Measurements from ENCODE around the gene GJD3.

The GJD3 gene

DNA sequence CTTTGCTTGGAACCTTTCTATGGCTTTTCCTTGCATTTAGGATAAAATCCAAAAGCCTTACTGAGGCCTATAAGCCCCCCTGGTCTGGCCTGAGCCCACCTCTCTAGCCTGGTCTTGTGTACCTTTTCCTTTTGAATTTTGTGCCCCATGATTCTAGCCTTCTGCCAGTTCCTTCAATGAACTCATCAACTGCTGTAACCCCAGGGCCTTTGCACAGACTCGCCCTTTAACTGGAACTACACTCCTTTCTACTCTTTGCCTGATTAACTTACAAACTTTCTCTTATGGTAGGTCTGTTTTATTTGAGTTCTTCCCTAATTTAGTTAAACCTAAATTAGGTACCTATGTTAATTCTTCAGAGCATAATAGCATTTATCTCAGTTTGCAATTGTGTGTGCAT lies 24.2 kb downstream of the GJD3 start:
- DNase-seq (ENCODE audit: low read depth), result no peak

DNA sequence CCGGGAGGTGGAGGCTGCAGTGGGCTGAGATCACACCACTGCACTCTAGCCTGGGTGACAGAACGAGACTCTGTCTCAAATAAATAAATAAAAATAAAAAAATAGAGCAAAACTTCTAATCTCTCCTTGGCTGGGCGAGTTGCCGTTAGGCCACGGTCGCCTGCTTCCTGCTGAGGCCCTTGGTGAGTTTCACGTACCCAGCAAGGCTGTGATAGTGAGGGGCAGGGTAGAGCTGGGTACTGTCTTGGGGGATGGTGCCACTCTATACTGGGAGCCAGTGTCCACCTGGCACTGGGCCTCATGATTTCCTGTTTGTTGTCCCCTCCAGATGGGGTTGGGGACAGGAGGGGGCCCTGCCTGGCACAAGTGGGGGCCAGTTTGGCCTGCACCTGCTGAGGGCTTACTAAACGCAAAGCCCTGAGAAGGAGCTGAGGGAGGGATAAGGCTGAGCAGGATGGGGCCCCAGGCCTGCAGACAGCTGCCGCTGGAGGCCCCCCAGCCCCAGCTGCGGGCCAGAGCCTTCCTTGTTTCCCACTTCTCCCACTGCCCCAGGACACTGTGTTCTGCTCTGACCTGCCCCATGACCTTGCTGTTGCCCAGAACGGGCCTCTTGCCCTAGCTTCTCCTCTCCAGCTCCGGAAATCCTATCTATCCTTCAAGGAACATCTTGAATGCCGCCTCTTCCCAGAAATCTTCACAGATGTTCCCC lies 25.4 kb downstream of the GJD3 start:
- DNase-seq (ENCODE audit: low read depth), result no peak

DNA sequence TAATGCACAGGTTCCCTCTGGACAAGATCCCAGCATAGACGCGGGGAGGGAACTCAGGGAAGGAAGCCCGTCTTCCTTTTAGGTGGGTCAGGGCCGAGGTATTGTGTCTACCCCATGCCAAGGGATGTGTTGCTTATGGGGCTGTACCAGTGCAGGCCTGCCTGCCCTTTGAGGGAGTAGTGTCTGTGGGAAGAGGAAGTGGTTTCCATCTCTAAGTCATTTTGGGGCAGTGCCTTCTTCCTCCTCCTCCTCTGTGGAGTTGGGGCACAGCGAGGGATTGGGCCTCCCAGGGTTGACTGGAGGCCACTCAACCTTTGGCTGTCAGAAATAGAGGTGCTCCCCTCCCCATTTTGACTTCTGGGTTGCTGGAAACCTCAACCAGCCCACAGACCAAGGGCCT lies 26.5 kb downstream of the GJD3 start:
- DNase-seq (ENCODE audit: low read depth), result no peak

DNA sequence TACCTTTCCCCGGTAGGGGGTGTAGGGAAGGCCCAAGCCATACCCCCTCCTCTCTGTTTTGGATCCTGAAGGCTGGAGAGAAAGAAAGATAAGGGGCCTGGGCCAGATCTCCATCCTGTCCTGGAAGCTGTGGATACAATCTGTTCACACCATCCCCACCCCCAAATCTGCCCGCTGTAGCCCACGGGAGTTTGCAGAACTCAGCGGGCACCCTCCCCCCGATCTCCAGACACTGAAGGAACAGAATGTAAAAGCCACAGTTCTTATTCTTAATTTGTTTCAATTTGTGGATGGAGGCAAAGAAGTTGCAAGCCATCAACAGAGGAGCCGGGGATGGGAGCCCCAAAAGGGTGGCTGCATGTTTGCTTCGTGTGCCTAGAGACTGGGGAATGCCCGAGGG lies 27.2 kb downstream of the GJD3 start:
- no peak for DNase-seq (ENCODE audit: low read depth)

DNA sequence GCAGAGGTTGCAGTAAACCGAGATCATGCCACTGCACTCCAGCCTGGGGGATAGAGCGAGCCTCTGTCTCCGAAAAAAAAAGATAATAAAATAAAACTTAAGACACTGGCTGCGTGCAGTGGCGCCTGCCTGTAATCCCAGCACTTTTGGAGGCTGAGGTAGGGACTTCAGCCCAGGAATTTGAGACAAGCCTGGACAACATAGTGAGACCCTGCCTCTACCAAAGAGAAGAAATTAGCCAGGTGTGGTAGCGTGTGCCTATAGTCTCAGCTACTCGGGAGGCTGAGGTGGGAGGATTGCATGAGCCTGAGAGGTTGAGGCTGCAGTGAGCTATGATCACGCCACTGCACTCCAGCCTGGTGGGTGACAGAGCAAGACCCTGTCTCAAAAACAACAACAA lies 28.9 kb downstream of the GJD3 start:
- DNase-seq (ENCODE audit: low read depth), result no peak

DNA sequence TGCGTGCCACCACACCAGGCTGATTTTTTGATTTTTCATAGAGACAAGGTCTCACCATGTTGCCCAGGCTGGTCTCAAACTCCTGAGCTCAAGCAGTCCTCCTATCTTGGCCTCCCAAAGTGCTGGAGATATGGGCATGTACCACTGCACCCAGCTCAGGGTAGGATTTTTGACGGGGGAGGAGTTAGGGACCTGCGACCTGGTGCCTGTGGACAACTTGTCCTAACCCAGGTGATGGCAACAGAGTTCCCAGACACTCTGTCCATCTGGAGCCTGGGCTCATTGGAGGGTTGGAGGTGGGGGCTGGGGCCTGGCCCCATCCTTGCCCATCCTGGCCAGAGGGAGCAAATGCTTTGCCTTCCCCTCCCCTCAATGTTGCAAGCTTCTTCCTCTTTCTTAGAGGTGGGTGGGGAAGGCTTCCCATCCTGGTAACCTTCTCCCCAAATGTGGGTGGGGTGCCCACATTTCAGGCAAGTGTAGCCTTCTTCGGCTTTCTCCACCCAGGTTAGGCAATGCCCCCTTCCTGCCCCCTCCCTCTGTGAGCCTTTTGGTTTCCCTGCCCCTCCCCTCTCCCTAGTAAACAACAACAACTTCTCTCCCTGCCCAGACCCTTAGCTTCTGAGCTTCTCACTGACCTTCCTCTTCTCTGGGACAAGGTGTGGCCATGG lies 30.6 kb downstream of the GJD3 start:
- no peak for DNase-seq (ENCODE audit: low read depth)

DNA sequence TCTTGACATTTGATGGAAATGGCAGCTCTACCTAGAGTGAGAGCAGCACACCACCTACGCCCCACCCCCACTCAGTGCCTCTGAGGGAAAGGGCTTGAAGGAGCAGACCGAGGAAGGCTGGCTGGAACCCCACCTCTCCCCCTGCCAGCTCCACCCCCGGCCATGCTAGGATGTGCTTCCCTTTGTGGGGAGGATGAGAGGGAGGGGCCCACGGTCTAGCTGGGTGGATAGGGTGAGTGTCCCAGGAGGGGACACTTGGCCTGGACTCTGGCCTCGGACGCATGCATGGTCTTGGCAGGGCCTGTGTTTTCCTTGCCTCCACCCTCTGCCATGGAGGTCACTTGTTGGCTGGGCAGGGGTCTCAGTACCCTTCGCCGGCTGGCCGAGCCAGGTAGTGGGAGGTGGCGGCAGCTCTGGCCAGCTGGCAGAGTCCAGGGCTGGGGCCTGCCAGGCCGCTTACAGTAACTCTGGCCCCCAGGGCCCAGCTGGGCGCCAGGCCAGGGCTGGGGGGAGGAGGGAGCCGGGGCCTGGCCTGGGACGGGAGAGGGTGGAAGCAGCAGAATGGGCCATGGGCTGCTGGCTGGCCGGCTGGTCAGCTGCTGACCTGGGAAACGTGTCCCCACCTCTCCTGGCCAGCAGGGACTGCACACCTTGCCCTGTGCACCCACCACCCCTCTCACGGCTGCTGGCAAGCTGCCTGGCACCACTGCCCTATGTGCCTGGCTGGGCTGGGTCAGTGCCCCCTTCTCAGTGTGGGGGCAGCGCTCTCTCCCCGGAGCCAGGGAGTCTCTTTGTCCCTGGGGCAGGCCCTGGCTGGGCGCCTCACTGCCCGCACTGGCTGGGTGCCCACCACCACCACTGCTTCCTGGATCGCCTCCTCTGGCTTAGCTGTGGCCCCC lies 32.5 kb downstream of the GJD3 start:
- no peak for DNase-seq (ENCODE audit: low read depth)

DNA sequence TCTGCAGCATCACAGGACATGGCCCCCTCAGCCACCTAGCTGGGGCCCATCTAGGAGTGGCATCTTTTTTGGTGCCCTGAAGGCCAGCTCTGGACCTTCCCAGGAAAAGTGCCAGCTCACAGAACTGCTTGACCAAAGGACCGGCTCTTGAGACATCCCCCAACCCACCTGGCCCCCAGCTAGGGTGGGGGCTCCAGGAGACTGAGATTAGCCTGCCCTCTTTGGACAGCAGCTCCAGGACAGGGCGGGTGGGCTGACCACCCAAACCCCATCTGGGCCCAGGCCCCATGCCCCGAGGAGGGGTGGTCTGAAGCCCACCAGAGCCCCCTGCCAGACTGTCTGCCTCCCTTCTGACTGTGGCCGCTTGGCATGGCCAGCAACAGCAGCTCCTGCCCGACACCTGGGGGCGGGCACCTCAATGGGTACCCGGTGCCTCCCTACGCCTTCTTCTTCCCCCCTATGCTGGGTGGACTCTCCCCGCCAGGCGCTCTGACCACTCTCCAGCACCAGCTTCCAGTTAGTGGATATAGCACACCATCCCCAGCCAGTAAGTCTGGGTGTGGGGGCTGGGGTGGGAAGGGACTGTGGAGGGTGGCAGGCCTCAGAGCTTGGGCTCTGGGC lies 33.6 kb downstream of the GJD3 start:
- no peak for DNase-seq (ENCODE audit: low read depth)

DNA sequence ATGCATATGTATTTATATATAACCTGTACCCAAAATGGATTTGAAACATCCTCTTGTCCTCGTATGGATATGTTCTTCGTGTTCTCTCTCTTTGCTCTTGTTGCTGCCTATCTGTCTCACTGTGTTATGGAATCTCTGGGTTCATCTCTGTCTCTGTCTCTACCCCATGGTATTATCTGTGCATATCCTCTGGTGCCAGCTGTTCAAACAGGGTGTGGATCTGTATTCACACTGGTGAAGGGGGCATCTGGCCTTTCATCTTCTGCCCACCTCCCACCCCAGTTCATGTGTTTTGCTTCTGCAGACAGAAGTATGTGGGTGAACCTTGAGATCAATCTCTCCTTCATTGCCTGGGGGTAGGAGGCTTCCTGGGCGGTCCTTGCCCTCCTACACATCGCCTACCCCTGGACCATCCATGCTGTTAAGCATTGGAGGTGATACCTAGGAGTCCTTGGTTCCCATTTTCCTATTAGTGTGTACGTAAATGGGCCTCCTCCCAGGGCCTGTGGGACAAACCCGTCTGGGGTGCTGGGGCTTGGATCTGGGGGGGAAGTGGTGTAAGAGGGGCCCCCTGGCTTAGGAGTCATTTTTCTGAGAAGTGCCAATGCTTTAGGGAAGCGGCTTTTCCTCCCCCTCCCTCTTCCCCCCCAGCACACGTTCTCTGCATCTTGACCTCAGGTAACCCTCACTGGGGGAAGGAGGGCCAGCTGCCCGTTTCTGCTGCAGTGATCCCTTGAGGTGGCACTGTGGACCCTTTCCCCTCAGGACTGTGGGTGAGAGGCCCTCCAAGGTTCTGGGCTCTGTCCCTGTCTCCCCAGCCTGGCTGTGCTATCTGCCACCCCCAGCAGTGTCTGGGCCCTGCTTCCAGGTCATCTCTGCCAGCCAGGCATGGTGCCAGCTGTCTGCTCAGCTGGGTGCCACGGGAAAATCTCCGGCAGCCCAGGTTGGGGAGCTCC lies 34.4 kb downstream of the GJD3 start:
- no peak for DNase-seq (ENCODE audit: low read depth)

DNA sequence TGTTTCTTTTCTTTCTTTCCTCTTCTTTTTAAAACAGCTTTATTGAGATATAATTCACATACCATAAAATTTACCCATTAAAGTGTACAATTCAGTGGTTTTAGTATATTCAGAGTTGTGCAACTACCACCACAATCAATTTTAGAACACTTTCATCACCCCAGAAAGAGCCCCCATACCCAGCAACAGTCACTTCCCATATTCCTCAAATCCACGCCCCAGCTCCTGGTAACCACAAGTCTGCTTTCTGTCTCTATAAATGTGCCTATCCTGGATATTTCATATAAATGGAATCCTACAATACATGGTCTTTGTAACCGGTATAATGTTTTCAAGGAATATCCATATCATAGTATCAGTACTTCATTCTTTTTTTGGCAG lies 36.2 kb downstream of the GJD3 start:
- DNase-seq (ENCODE audit: low read depth), result no peak

DNA sequence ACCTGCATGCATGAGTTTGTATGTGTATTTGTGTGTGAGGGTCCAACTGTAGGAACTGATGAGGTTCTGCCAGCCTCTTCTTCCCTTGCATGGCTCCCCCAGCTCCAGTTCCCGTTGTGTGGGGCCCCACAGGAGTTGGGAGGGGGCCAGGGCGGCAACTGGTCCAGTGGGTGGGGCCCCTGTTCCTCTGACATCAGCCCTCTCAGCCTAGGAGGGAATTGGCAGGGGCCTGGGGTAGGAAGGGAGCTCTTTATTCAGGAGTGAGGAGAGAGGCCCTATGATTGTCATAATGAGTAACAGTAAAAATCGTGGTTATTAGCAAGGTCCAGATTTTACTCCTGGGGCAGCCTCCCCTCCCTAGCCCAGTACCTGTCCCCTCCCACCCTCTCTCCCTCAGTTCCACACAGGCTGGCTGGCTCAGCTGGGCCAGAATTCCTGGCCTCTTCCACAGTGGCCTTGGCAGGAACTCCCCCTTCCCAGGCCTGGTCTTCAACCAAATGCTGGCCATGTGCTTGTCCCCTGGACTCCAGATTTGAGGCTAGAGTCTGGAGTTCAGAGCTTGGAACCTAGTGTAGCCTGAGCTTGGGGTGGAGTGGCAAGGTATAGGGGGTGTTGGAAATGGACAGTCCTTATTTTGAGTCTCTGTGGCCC lies 36.7 kb downstream of the GJD3 start:
- DNase-seq (ENCODE audit: low read depth), result no peak

DNA sequence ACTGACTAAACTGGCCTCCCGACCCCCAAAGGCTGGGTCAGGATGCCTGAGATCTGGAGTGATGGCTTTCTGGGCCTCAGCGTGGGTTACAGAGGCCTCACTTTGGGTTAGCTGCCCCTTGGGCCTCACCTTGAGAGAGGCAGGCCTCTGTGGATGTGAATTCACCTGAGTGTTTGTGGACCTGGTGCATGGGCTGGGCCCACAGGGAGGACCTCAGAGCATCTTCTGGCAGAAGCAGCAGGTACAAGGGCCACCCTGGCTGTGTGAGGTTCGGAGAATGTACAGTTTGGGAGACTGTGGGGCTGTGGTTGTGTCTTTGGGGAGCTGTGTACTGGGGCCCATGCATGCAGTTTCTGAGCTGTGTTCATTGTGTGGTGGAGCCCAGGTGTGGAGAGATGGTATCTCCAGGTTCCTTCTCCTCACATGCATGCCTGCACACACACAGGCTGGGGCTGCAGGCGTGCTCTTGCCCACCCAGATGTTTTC lies 37.2 kb downstream of the GJD3 start:
- no peak for DNase-seq (ENCODE audit: low read depth)

DNA sequence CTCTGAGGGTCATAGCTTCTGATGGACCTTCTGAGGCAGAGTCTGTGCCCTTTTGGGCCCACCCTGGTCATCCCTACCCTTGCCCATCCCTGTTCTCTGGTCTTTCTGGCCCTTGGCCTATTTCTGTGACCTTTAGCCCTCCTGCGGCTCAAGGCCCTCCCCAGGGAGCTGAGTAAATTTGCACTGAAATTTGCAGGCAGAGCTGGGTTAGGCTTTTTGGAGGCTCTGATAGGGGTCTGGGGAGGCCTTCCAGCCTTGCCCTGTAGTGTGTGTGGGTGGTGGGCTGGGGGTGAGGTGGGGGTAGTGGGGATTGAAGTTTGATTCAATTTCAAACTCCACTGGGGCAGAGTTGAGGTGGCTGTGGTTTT lies 37.7 kb downstream of the GJD3 start:
- no peak for DNase-seq (ENCODE audit: low read depth)

DNA sequence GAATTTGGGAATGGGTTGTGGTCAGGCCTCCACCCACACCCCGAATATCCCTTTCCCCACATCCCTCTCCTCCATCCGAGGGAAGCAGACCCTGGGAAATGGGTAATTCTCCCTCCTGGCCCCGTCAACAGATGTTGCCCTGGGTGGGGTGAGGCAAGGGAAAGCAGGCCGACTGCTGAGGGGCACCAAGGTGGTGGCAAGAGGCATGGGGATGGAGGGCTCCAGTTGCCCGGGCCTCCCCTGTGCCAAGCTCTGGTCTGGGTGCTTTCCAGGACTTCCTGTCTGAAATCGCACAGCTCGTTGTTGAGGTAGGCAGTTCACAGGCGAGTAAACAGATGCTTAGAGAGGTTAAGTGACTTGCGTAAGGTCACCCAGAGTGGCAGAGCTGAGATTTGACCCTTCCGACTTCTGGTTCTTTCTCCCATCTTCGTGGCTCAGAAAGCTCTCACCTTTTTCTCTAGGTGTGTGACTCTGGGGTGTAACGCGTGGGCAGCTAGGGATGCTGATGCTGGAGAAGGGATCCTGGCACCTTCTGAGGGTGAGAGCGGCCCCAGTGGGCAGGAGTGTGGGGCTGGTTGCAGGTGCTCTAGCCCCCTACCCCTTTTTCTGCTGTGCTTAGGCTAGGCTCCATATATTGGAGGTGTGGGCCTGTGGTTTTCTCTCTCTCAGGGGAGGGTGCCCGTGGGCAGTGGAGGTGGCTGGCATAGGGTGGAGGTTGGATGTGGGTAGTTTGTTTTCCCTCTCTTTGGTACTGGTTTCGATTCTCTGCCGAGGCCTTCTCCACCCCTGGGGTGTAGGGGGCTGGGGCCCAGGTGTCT lies 38.3 kb downstream of the GJD3 start:
- DNase-seq (ENCODE audit: low read depth), result no peak

DNA sequence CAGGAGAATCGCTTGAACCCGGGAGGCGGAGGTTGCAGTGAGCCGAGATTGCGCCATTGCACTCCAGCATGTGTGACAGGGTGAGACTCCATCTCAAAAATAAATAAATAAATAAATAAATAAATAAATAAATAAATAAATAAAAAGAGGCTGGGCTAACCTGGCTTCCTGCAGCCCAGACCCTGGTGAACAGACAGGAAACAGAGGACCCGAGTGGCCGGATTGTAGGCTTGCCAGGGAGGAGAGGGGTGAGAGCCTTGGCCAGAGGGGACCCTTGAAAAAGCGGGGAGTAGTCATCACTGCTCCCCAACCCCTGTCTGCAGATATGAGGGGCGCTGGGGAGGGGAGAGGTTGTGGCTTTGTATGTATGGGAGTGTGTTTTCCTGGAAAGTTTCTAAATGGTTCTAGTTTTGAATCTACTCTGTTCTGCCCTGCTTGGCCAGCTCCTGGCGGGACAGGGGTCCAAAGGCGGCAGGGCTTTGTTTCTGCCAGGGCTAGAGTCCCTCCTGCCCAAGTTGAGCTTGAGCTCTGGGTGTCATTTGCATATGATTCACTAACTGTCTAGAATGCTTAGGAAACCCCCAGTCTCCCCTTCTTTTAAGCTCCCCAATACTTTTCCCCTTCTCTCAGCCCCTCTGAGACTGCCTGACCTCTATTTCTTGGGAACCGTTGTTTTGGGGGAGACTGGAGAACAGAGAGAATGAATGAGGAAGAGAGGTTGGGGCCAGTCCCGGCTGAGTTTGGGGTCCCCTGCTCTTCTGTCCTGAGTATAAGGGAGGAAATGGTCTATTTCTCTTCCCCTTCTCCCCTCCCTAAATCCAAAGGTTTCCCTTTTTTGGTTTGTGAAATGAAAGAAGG lies 39.2 kb downstream of the GJD3 start:
- no peak for DNase-seq (ENCODE audit: low read depth)

DNA sequence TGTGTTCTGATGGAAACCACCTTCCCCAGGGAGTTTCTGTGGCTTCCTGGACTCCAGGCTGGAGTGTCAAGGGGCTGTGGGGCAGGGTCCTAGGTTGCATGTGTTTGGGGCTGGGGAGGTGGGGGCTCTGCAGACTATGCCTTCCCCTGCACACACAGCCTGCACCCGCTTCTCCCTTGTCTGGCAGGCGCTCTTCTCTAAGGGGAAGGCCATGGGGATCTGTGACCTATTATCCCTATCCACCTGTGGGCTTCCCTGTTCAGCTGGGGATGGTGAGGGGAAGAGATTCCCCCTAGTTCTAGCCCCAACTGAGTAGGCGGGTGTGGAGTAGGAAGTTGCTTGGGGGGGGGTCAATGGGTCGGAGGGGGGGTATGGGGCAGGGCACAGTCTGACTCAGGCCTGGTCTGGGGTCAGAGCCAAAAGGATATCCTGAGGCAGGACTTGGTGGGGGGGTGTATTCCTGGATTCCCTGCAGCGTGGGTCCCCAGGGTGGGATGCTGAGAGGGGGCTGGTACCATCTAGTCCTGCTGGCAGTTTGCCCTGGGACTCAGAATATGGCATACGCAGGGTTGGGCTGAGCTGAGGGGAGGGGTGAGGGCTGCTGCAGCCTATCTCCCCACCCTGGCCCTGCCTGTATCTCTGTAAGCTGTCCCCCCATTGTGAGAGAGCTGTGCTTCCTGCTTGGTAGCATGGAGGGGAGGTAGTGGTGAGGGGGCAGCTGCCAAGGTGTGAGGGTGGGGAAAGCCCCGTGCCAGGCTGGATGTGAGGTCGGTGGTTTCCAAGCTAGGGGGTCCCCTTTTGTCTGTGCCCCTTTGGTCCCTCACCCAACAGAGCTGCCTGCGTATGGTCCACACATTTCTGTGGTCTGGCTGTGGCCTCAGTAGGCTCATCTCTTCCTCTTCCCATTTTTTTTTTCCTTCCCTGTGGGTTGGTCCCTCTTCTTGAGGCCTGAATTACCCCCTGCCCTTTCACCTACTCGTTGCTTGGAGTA lies 40.9 kb downstream of the GJD3 start:
- DNase-seq (ENCODE audit: low read depth), result peak; percentile 63
